ENCODE measurements around the gene CACNA1H.

DNA sequence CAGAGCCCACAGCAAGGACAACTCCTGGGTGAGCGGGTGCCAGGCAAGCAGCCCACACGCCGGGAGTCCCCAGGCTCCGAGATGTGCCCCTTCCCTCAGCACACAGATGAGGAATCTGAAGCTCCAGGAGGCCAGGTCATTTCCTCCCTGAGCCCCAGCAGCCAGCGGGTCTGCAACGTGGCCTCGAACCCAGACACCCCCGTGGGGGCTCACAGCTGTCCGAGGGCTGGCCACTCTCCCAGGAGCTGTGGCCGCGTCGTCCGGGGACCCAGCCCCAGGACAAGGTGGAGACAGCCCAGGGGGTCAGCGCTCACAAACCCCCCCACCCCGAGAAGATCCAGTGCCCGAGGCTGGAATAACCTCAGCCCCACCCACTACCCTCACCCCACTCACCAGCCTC, 39.4 kb upstream of the CACNA1H start:
- TF ChIP-seq, protein P1, sequence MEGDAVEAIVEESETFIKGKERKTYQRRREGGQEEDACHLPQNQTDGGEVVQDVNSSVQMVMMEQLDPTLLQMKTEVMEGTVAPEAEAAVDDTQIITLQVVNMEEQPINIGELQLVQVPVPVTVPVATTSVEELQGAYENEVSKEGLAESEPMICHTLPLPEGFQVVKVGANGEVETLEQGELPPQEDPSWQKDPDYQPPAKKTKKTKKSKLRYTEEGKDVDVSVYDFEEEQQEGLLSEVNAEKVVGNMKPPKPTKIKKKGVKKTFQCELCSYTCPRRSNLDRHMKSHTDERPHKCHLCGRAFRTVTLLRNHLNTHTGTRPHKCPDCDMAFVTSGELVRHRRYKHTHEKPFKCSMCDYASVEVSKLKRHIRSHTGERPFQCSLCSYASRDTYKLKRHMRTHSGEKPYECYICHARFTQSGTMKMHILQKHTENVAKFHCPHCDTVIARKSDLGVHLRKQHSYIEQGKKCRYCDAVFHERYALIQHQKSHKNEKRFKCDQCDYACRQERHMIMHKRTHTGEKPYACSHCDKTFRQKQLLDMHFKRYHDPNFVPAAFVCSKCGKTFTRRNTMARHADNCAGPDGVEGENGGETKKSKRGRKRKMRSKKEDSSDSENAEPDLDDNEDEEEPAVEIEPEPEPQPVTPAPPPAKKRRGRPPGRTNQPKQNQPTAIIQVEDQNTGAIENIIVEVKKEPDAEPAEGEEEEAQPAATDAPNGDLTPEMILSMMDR (IDR thresholded peaks at IDR 0.05), result no peak
- TF ChIP-seq, protein P2, sequence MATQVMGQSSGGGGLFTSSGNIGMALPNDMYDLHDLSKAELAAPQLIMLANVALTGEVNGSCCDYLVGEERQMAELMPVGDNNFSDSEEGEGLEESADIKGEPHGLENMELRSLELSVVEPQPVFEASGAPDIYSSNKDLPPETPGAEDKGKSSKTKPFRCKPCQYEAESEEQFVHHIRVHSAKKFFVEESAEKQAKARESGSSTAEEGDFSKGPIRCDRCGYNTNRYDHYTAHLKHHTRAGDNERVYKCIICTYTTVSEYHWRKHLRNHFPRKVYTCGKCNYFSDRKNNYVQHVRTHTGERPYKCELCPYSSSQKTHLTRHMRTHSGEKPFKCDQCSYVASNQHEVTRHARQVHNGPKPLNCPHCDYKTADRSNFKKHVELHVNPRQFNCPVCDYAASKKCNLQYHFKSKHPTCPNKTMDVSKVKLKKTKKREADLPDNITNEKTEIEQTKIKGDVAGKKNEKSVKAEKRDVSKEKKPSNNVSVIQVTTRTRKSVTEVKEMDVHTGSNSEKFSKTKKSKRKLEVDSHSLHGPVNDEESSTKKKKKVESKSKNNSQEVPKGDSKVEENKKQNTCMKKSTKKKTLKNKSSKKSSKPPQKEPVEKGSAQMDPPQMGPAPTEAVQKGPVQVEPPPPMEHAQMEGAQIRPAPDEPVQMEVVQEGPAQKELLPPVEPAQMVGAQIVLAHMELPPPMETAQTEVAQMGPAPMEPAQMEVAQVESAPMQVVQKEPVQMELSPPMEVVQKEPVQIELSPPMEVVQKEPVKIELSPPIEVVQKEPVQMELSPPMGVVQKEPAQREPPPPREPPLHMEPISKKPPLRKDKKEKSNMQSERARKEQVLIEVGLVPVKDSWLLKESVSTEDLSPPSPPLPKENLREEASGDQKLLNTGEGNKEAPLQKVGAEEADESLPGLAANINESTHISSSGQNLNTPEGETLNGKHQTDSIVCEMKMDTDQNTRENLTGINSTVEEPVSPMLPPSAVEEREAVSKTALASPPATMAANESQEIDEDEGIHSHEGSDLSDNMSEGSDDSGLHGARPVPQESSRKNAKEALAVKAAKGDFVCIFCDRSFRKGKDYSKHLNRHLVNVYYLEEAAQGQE (IDR thresholded peaks at IDR 0.05; ENCODE audit: insufficient read depth in 1 of 2, low read depth in 2 of 2, low read length in 1 of 2), result no peak
